ENCODE measurements around the gene FOXP1.

The FOXP1 gene

DNA sequence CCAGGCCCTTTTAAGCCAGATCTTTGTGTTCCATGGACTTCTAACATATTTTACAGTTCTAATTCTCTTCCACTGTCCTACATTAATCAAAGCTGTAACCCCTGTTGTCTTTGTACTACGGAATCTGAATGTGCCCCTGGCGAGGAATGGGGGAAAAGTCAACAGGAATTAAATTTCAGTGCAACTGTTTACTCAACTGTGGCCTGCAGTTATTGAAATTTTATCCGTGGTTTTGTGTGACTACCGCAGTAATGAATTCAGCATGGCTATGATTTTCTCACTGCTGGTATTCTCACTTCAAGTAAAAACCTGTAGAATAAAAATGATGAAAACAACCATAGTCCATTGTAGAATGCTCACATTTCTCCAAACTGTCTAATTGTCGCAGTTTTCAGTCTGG lies 388.0 kb downstream of the FOXP1 start:
- no peak for DNase-seq

DNA sequence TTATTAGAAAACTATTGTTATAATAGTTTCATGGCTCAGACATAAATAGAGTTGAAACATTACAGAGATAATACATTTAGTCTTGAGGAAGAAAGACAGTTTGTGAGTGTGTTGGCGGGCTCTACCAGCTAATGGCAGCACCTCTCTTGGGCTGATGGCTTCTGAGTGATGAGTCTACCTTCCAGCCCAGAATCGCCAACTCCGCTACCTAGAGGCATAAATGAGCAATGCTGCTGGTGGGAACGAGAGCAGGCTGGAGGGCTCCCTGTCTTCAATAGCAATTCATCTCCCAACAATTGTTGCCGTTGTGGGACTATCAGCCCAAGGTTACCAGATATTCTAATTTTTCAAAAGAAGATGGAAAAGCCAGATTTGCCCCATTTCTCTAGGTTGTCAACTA lies 388.7 kb downstream of the FOXP1 start:
- no peak for DNase-seq

DNA sequence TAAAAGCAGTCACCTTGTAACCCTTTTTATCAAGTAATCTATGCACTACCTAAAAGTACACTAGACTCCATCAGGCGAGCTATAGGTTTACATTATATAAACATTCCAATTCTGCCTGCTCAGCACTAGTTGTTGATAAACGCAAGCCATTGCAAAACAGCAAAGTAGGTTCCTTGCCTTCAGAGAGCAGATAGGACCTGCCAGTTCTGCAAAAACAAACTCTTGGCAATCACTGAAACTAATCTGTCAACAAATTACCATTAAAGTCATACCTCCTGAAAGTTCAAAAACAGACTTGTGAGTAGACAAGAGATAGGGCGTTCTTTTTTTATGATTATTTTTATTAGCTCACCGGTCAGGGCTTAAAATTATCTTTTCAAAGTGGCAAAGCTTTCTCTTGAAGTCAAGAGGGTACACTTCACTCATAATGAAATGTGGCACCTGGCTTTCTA lies 392.5 kb downstream of the FOXP1 start:
- no peak for DNase-seq

DNA sequence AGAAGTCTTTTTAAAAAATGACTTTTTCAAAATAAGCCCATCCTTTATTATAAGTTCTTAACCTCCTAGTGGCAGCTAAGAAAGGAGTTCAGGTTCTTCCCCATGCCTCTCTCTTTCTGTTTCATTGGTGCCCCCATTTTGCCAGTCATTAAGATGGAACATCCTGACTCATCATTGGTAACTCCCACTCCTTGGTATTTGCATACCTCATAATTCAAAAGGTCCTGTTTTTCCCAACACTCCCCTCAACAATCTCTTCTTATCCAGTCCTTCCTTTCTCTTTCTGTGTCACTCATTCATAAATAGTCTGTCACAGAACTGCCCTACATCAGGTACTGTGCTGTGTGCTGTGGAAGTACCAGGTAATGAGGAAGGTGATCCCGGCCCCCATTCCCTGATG lies 394.0 kb downstream of the FOXP1 start:
- DNase-seq, result no peak

DNA sequence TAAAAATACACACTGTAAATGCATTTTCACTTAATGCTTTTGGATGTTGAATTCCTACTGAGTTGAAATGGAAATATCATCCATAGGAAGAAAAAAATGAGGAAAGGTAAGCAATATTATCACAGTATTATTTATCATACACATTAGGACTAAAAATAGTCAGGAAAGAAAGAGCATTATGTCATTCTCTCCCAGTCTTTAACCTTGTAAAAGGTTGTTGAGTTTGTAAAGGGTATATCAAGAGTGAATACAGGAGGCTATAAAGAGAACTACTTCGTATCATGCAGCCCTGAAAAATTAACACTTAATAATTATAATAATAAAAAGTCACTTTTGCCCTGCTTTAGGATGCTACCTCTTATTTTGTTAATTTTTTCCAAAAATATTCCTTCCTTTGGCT lies 395.8 kb downstream of the FOXP1 start:
- no peak for DNase-seq

DNA sequence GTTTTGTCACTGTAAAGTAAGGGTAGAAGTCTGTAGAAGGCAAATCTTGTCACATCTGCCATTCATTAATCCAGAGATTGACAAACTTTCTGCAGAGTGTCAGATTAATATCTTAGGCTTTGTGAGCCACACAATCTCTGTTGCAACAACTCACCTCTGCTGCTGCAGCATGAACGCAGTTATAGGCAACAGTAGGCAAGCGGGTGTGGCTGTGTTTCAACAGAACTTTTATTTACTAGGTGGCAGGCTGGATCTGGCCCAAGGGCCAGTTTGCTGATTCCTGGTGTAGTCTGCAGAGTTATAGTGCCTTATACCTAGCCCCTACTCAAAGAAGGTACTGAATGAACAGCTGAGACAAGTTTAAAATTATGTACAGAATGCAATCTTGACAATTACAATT lies 396.7 kb downstream of the FOXP1 start:
- no peak for DNase-seq

DNA sequence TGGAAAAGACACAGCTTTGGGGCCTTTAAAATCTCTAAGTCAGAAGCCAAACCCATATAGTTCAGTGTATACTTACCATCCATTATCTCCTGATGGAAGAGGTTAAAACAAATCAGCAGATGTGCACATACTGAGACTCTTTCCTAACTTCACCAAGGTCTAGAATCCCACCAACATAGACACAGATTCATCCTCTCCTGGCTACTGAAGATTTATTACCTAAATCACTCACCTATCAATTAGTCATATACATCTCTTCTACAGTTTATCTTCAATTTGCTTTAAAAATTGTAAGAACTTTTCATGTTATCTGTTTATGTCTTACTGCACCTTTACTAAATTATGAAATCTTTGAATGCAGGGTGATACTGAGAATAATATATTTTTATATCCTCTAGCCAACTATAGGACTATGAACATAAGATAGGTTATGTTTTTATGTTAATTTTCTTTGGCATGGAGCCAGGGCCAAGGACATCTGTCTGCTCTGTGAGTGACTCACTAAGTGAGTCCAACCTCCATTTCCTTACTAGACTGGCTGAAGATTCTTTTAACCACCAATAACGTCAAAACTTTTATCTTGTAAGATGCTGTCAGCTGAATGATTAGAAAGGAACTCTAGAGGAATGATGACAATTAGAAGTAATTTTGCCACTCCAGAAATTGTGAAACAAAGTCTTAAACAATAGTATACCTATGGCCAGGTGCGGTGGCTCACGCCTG lies 397.6 kb downstream of the FOXP1 start:
- DNase-seq, result no peak

DNA sequence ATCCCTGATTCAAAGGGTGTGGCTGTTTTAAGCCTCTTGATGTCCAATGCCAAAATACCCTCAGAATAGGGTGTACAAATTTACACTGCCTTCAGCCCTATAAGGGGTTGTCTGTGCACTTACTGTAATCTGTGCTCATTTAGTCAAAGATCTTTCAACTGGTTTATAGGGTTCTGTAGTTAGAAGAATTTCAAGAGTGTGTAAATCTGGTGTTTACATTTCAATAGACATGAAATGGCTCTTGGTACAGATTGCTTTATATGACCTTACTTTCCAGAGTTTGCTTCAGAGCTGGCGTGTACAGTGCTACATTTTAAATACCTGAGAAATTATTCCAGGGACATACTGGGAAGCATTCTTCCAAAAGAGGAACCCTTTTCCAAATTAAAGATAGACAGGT lies 399.3 kb downstream of the FOXP1 start:
- DNase-seq, result no peak

DNA sequence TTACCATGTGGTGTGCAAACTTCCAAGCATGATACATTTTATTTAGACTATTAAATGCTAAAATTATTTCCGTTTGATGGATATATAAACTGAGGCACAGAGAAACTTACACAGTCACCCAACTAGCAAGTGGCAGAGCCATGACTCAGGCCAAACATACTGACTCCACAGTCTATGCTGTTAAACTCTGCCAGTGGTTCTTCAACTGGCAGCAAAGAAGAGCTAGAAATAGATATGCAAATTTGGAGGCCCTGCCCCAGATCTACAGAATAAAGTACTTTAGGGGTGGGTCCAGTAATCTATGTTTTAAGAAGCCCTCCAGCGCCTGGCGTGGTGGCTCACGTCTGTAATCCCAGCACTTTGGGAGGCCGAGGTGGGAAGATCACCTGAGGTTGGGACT lies 400.0 kb downstream of the FOXP1 start:
- no peak for DNase-seq

DNA sequence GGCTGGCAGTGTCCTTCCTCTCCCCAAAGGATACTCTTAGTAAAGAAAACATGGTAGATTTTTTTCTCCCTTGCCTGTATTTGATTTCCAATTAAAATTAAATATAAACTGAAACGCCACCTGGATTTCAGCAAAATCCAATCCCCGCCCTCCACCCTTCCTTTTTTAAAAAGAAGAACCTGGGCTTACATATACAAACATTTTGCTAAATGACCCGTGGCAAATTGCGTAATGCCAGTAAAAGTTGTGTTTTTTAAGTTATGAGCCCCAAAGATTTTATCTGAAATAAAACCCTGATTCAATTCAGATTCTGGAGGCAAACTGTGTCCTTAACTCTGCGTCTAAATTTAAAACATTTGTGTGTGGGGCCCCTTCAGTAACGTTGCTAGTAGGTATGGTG lies 403.0 kb downstream of the FOXP1 start:
- DNase-seq, result no peak

DNA sequence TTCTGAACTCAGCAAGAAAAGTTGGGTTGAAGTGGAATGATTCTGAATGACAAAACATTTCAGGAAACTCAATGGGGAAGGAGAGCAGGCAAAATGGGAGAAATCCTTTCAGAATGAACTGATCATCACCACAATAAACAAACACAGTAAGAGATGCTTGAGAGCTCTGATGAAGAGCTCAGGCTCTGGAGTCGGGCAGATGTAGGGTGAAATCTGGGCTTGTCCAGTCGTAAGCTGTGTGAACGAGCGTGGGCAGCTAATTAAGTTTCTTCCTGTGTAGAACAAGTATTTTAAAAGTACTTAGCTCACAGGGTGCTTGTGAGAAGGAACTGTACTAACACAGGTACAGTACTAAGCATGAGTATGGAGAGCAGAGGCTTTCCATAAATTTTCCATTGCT lies 406.2 kb downstream of the FOXP1 start:
- DNase-seq, result no peak

DNA sequence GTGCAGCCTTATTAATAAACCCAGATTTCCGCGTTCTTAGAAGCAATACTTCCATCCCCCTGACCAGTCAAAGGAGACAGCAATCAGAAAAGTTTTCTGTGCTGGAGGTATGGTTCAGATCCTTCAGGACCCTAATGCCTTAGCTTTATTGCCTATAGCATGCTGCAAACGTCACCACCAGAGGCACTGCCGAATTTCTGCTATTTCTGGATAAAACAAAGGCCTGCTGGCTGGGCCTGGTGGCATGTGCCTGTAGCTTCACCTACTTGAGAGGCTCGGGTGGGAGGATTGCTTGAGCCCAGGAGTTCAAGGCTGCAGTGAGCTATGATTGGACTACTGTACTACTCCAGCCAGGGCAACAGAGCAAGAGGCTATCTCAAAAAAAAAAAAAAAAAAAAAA lies 407.2 kb downstream of the FOXP1 start:
- no peak for DNase-seq

DNA sequence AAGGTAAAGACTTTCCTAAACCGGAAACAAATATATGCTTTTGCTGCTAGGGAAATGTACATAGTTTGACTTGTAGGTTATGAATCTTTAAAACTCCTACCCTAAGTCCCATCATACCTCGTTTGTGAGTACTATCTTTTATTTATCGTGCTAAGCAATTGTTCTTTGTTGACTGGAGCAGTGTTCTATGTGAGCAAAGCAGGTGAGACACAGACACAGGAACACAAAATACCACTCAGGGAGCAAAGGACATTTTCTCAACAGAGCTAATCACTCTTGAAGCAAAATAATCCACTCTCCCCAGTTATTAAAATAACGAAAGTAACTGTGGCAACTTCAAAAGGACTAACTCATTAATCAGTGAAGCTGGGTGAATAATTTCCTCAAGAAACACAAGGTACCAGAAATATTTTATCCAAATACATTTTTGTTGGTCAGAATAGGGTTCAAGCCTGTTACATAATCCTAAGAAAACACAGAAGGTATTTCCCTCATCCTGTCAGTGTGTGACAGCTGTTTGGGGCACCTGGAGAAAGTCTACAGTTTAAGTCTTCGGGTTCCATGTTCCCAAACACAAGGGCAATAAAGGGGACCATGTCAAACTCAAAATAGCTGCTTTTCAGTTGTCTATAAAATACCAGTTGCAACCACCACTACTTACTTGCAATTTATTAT lies 407.7 kb downstream of the FOXP1 start:
- DNase-seq, result no peak

DNA sequence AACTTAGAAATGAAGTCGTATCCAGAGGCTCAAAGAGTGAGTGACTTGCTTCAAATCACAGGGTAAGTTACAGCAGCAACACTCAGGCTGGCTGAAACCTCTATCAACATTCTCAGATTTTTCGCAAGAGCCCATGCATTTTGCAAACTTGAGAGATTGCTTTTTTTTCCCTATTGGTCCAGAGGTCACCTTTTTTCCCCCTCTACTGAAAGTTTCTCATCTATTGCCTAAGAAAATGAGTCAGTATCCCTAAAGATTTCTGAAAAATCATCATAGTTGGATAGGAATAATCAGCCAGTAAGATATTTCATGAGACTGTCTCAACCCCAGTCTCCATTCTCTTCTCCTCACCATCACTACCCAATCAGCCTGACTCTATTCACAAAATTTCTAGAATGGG lies 410.6 kb downstream of the FOXP1 start:
- DNase-seq, result no peak

DNA sequence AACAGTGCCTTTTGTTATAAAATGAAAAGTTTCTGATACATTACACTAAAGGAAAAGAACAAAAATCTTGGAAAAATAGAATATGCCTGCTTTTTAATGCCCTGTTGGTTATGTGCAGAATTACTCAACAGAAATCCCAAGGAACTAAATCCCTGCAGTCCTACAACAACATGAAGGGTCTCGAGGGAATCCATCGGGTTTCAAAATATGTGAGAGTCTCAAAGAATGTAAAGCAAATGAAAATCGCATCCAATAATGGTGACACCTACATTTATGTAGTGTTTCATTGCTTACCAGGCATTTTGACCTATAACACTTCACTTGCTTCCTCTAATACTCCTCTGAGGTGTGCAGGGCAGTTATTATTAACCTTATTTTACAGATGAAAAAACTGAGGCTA lies 411.3 kb downstream of the FOXP1 start:
- DNase-seq, result no peak

DNA sequence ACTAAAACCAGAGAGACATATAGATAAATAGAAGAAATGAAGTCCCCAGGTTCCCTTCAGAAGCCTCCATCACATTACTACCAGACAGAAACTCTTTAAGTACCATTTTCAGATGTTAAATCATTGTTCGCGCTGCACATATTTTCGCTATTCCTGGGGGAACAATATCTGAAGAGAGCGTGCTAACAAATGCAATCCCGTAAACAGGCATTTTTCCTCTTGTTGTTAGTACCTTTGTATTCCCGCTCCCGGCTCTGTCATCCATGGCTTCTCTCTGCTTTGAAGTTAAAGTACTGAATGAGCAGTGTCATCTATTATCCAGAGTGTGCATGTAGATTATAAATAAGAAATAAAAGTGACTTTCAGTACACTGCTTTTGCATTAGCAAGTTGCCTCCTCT lies 412.3 kb downstream of the FOXP1 start:
- no peak for DNase-seq

DNA sequence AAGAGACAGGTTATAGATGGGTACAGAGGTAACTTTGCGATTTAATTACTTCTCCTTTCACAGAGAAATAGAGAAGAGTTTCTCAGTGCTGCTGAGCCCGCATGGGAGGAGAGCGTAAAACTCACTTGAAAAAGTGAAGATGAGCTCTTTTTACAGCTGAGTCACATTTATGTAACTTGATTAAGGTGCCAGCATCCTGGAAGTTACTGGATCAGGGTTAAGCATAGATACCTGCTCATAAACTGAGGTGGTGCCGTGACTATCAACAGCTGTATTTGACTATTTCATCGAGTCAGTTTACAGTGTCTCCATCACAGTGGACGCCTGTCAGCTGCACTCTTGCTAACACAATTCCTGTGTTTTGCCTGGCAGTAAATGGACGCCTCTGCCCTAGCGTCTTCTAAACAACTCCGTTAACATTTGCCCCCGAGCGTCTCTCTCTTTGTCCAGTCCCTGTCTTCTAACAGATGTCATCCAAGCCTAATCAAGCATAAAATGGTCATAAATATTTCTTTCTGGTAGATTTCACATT lies 414.6 kb downstream of the FOXP1 start:
- peak; percentile 63 for DNase-seq

DNA sequence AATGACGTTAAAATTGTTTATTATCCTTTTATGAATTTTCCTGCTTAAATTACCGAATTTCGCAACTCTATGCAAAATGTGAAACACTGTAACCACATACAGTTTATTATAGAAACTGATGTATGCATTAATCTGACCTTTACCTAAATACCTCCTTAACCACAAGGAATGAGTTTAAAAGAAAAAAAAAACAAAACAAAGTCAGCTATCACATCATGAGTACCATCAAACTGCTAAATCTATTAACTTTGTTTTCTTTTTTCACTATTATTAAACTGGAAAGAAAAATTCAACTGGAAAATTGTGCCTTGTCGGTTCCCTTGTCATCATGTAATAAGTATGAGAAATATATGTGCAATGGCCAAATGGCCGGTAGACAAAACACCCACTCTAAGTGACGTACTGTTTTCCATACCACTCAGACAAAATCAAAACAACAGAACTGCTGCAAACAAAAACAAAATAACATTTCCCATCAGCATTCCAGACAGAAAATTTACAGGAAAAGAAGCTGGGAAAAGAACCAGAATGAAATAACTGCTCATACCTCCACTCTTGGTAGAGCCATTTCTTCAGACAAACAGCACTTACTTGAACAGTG lies 415.3 kb downstream of the FOXP1 start:
- no peak for DNase-seq

DNA sequence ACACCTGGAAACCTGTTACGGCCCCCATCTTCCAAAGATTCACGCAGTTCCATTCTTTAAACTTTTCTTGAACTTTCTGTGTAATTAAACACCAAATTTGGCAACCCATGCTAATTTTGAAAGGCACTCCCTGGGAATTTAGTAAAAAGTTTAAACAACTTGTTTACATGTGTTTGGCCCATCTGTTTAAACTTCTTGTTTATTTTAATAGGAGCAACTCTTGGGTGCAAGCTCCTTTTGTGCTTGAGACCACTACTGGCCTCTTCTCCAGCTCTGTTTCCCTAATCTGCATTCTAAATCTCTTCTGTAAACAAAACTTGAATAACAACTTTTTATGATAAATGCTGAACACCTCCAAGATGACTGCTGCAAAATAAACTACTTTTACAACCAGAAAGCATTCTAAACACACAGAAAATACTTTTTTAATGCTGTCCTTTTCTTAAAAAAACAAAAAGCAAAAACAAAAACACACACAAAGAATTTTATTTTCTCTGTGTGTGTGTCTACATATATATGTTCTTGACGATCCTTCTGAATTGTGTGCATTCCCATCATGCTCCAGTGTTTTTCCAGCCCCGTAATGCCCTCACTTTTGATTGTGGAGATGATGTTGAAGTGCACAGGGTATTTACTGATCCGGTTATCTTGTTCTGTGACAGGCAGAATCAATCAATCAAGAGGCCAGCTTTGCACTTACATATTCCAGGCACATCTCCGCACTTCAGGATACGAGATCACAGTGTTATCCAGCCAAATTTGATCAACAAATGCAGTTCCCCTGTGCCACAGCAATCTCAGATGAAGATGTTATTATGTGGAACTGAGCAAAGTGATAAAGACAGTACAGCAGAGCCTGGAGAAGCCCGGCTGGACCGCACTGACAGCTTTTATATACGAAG lies 416.9 kb downstream of the FOXP1 start:
- no peak for DNase-seq

DNA sequence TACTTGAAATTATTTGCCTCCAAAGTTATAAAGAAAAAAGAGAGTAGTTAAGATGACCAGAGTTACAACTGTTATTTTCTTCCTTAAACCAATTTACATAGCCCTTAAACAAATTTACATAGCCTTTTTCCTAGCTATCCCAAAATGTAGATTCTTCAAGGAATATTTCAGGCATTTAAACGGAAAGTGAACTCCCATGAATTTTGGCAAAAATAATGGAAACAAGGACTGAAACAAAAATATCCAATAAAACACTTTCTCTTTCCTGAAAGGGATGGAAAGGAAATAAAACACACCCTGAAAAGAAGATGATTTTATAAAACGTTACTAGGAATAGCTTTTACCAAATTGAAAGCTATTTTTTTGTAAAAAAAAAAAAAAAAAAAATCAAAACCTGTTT lies 418.6 kb downstream of the FOXP1 start:
- no peak for DNase-seq

DNA sequence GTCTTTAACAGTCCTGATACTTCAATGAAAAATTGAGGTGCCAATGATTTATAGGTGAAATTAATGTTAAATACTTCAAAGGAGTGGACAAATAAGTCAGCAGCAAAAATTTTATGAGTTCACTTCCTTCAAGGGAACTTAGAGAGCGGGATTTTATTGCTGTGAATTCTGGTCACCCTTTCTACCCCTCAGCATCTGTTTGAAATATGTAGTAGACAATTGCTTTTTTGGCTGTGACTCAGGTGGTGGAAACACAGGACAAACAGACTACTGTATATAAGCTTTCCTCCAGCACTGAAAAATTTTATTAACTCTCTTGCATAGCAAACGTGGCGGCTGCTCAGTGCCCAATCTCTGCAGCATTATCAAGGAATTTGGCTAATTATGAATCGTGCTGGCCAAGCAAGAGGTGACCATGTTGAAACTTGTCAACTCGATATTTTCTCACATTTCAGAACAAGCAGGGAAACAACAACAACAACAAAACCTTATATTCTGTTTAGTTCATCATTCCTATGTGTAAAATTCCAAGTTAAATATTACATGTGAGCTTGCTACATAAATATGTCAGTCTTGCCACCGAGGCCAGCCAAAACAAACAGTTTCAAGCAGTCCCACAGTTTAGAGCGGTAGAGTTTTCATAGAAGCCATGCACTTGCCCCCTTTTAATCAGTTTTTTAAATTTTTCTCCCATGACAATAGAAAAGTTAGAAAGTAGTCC lies 420.2 kb downstream of the FOXP1 start:
- no peak for DNase-seq

DNA sequence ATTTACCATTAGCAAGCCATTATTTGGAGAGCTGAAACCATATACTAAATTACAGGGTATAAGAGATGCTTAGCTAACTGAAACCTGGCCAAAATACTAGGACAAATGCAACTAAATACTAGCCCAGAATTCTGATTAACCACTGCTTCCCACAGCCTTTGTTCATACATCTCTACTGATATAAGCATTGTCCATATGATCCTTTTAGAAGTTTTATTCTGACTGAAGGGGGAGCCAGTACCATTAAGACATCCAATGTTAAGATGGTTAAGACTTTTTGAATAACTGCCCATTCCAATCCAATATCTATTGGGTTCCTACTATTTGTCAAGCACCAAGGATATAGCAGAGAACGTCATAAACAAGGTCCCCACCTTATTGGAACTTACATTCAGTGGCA lies 421.3 kb downstream of the FOXP1 start:
- no peak for DNase-seq

Data from islet precursor cell (in vitro differentiated cells).